Fibroblast of skin of right quadriceps (primary cell): ENCODE data around the gene ITPR2.
"Not testable (repeated sequence)": the region's sequence is repeated elsewhere in the genome, so short reads cannot be mapped to it uniquely, and the experiment has no call there.

Source experiments
- DNase-seq: peaks from one replicate; pipeline ENCODE4 v3.0.0-alpha.2; 2013

The ITPR2 gene

GRCh38 chr12:26614011-26614616 lies 218.9 kb downstream of the ITPR2 start:
- DNase-seq, result no peak

GRCh38 chr12:26612203-26612602 lies 220.8 kb downstream of the ITPR2 start:
- no peak for DNase-seq

- no peak for DNase-seq
Observed at GRCh38 chr12:26611598-26611997, 221.4 kb downstream of the ITPR2 start.

- DNase-seq, result no peak
Observed at GRCh38 chr12:26610774-26611173, 222.2 kb downstream of the ITPR2 start.

GRCh38 chr12:26609986-26610385 lies 223.0 kb downstream of the ITPR2 start:
- no peak for DNase-seq

GRCh38 chr12:26608706-26609105 lies 224.3 kb downstream of the ITPR2 start:
- DNase-seq, result peak; percentile 64

- no peak for DNase-seq
Observed at GRCh38 chr12:26608273-26608672, 224.7 kb downstream of the ITPR2 start.

- DNase-seq, result no peak
Observed at GRCh38 chr12:26606911-26607310, 226.1 kb downstream of the ITPR2 start.

GRCh38 chr12:26604813-26605212 lies 228.2 kb downstream of the ITPR2 start:
- DNase-seq, result not testable (repeated sequence)

GRCh38 chr12:26599096-26599695 lies 233.8 kb downstream of the ITPR2 start:
- peak; percentile 53 for DNase-seq

GRCh38 chr12:26595806-26596205 lies 237.2 kb downstream of the ITPR2 start:
- peak; percentile 37 for DNase-seq

- DNase-seq, result peak; percentile 28
Observed at GRCh38 chr12:26580619-26581018, 252.4 kb downstream of the ITPR2 start.

- DNase-seq, result no peak
Observed at GRCh38 chr12:26576266-26576665, 256.7 kb downstream of the ITPR2 start.

- DNase-seq, result no peak
Observed at GRCh38 chr12:26573225-26573909, 259.6 kb downstream of the ITPR2 start.

- DNase-seq, result no peak
Observed at GRCh38 chr12:26572137-26572536, 260.9 kb downstream of the ITPR2 start.

GRCh38 chr12:26571560-26571959 lies 261.4 kb downstream of the ITPR2 start:
- DNase-seq, result no peak

GRCh38 chr12:26567126-26567525 lies 265.9 kb downstream of the ITPR2 start:
- DNase-seq, result no peak

GRCh38 chr12:26566675-26567074 lies 266.3 kb downstream of the ITPR2 start:
- DNase-seq, result peak; percentile 21

- DNase-seq, result no peak
Observed at GRCh38 chr12:26566186-26566585, 266.8 kb downstream of the ITPR2 start.

- DNase-seq, result peak; percentile 60
Observed at GRCh38 chr12:26564391-26564790, 268.6 kb downstream of the ITPR2 start.

GRCh38 chr12:26563552-26563951 lies 269.4 kb downstream of the ITPR2 start:
- DNase-seq, result no peak

GRCh38 chr12:26557326-26557725 lies 275.7 kb downstream of the ITPR2 start:
- no peak for DNase-seq

- DNase-seq, result no peak
Observed at GRCh38 chr12:26556916-26557315, 276.1 kb downstream of the ITPR2 start.

- peak; percentile 13 for DNase-seq
Observed at GRCh38 chr12:26555139-26555538, 277.9 kb downstream of the ITPR2 start.
